Muscle of back (tissue), 13 donors: Measurements from ENCODE around the gene MTURN. TPM values are rescaled to one million over a fixed set of nuclear protein-coding genes. Genes with fewer than 3 reads are reported as not detected.
"Not testable (repeated sequence)": the region's sequence is repeated elsewhere in the genome, so short reads cannot be mapped to it uniquely, and the experiment has no call there.

ENCODE experiments used
- DNase-seq, 3 donors: peaks; one replicate each; pipeline versions ENCODE4 v3.0.0 to v3.0.0-alpha.2; 2013
- long read RNA-seq, 9 donors: transcript quantifications; one replicate each; lab custom pipeline, GENCODE V29; 2026
- polyA plus RNA-seq, 10 donors: library from polyadenylated mRNA; unstranded; fragments of 120-200 nt; gene quantifications; one replicate each; pipeline ENCODE4 v1.2.1, GENCODE V29; 2013; ENCODE audit not compliant: insufficient read length in 10 of 10

Gene MTURN
- polyA plus RNA-seq = 100 to 1,000 TPM in 2 of 10 donors, 10 to 100 TPM in 8; 62.4 to 120 (median 79.2) TPM
- long read RNA-seq, donor 1, full-length matches to known transcripts = 32 of 32 reads
- long read RNA-seq, donor 1, partial matches to known transcripts = 0 of 32 reads
- long read RNA-seq, donor 1, other reads (novel, unspliced or antisense) = 0 of 32 reads
- long read RNA-seq, donor 2, full-length matches to known transcripts = 35 of 35 reads
- long read RNA-seq, donor 2, partial matches to known transcripts = 0 of 35 reads
- long read RNA-seq, donor 2, other reads (novel, unspliced or antisense) = 0 of 35 reads
- long read RNA-seq, donor 3 = 0 reads
- long read RNA-seq, donor 4, full-length matches to known transcripts = 23 of 23 reads
- long read RNA-seq, donor 4, partial matches to known transcripts = 0 of 23 reads
- long read RNA-seq, donor 4, other reads (novel, unspliced or antisense) = 0 of 23 reads
- long read RNA-seq, donor 5, full-length matches to known transcripts = 44 of 44 reads
- long read RNA-seq, donor 5, partial matches to known transcripts = 0 of 44 reads
- long read RNA-seq, donor 5, other reads (novel, unspliced or antisense) = 0 of 44 reads
- long read RNA-seq, donor 6, full-length matches to known transcripts = 26 of 26 reads
- long read RNA-seq, donor 6, partial matches to known transcripts = 0 of 26 reads
- long read RNA-seq, donor 6, other reads (novel, unspliced or antisense) = 0 of 26 reads
- long read RNA-seq, donor 7, full-length matches to known transcripts = 14 of 14 reads
- long read RNA-seq, donor 7, partial matches to known transcripts = 0 of 14 reads
- long read RNA-seq, donor 7, other reads (novel, unspliced or antisense) = 0 of 14 reads
- long read RNA-seq, donor 8, full-length matches to known transcripts = 18 of 18 reads
- long read RNA-seq, donor 8, partial matches to known transcripts = 0 of 18 reads
- long read RNA-seq, donor 8, other reads (novel, unspliced or antisense) = 0 of 18 reads
- long read RNA-seq, donor 9, full-length matches to known transcripts = 4 of 4 reads
- long read RNA-seq, donor 9, partial matches to known transcripts = 0 of 4 reads
- long read RNA-seq, donor 9, other reads (novel, unspliced or antisense) = 0 of 4 reads

GRCh38 chr7:30134611-30135300 lies at the start of gene MTURN:
MTURN (plus strand) TSS chr7:30134986; CDS start chr7:30135137, 151 bp downstream.
- DNase-seq = peak; percentile 77 to 92 (median 84)

- DNase-seq = no peak
Observed at GRCh38 chr7:30086529-30086928, 48.3 kb upstream of the MTURN start.

GRCh38 chr7:30087371-30087770 lies 47.4 kb upstream of the MTURN start:
- DNase-seq = no peak

GRCh38 chr7:30088362-30088761 lies 46.4 kb upstream of the MTURN start:
- DNase-seq = no peak

- DNase-seq = no peak
Observed at GRCh38 chr7:30090111-30090510, 44.7 kb upstream of the MTURN start.

GRCh38 chr7:30091491-30091912 lies 43.3 kb upstream of the MTURN start:
- peak; percentile 20 to 57 (median 34) for DNase-seq

GRCh38 chr7:30091987-30092386 lies 42.8 kb upstream of the MTURN start:
- DNase-seq = no peak

- DNase-seq = no peak
Observed at GRCh38 chr7:30093420-30093952, 41.3 kb upstream of the MTURN start.

- DNase-seq = not testable (repeated sequence)
Observed at GRCh38 chr7:30098599-30098998, 36.2 kb upstream of the MTURN start.

GRCh38 chr7:30102281-30102680 lies 32.5 kb upstream of the MTURN start:
- DNase-seq = no peak

- DNase-seq = no peak
Observed at GRCh38 chr7:30104157-30104556, 30.6 kb upstream of the MTURN start.

- no peak for DNase-seq
Observed at GRCh38 chr7:30112103-30112713, 22.6 kb upstream of the MTURN start.

- DNase-seq = no peak
Observed at GRCh38 chr7:30113144-30113543, 21.6 kb upstream of the MTURN start.

- DNase-seq = no peak
Observed at GRCh38 chr7:30114536-30115238, 20.1 kb upstream of the MTURN start.

GRCh38 chr7:30115709-30116297 lies 19.0 kb upstream of the MTURN start:
- DNase-seq = no peak

- peak; percentile 63 to 68 (median 63) for DNase-seq
Observed at GRCh38 chr7:30116771-30117170, 18.0 kb upstream of the MTURN start.

GRCh38 chr7:30117896-30118295 lies 16.9 kb upstream of the MTURN start:
- DNase-seq = no peak

- no peak for DNase-seq
Observed at GRCh38 chr7:30119890-30120577, 14.8 kb upstream of the MTURN start.
